ENCODE results near the gene AMPD3. TPM values are rescaled to one million over a fixed set of nuclear protein-coding genes. Genes with fewer than 3 reads are reported as not detected.

AMPD3 gene
- total RNA-seq, 1 experiment from 2014 or later = 0.19 TPM

DNA sequence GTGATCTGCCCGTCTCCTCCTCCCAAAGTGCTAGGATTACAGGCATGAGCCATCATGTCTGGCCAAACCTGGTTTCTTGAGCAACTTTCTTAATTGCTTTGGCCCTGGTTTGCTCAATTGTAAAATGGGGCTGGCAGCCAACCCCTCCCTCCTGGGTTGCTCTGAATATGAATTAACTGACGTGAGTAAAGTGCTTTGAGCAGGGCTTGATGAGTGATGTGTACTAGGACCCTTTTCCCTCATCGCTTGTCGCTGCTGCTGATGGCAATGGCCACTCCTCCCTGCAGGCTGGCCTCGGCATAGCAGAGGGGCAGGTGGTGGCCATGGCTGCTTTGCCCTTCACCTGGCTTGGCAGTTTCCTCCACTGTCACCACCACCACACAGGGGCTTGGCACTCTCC, 44.4 kb downstream of the AMPD3 start:
- no peak for TF ChIP-seq EZH2 (IDR thresholded peaks at IDR 0.05; ENCODE audit: borderline replicate concordance, low read depth, low read length, poor library complexity, severe bottlenecking)
- TF ChIP-seq, protein P1, sequence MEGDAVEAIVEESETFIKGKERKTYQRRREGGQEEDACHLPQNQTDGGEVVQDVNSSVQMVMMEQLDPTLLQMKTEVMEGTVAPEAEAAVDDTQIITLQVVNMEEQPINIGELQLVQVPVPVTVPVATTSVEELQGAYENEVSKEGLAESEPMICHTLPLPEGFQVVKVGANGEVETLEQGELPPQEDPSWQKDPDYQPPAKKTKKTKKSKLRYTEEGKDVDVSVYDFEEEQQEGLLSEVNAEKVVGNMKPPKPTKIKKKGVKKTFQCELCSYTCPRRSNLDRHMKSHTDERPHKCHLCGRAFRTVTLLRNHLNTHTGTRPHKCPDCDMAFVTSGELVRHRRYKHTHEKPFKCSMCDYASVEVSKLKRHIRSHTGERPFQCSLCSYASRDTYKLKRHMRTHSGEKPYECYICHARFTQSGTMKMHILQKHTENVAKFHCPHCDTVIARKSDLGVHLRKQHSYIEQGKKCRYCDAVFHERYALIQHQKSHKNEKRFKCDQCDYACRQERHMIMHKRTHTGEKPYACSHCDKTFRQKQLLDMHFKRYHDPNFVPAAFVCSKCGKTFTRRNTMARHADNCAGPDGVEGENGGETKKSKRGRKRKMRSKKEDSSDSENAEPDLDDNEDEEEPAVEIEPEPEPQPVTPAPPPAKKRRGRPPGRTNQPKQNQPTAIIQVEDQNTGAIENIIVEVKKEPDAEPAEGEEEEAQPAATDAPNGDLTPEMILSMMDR (conservative IDR thresholded peaks at IDR 0.05; ENCODE audit: low read depth, low read length) = no peak
- H3K27ac ChIP-seq (ENCODE audit: low read depth, low read length, poor library complexity, severe bottlenecking) = no peak overlapping the region
- H3K9me3 ChIP-seq (ENCODE audit: low read depth, low read length, poor library complexity, severe bottlenecking) = no peaks in the 10 kb centered on the region
- H3K4me1 ChIP-seq (ENCODE audit: insufficient read depth, low read length, poor library complexity, severe bottlenecking) = no peaks in the 10 kb centered on the region
- no TSS peak for BruUV-seq (replicated peaks)
- H3K36me3 ChIP-seq (ENCODE audit: insufficient read depth, low read length, poor library complexity, severe bottlenecking) = no peaks in the 10 kb centered on the region
- ChIA-PET CTCF (no interaction called here), POLR2A (ENCODE audit: low non-redundant PET) (no interaction called here)
- intact Hi-C loops (cut with micrococcal nuclease; ENCODE audit: unreplicated experiment) = no loop called here
- H3K27me3 ChIP-seq (replicated peaks; ENCODE audit: insufficient read depth, low read depth, low read length, poor library complexity) = no peaks in the 10 kb centered on the region
- DNase-seq (ENCODE audit: low spot score) = no peak
- H3K4me3 ChIP-seq (ENCODE audit: low read depth, low read length, poor library complexity, severe bottlenecking) = no peak overlapping the region

- Histone ChIP-seq H3K9me3 (ENCODE audit: low read depth, low read length, poor library complexity, severe bottlenecking) (no peaks in the 10 kb centered on the region), H3K4me3 (ENCODE audit: low read depth, low read length, poor library complexity, severe bottlenecking) (no peak overlapping the region), H3K36me3 (ENCODE audit: insufficient read depth, low read length, poor library complexity, severe bottlenecking) (no peaks in the 10 kb centered on the region), H3K27ac (ENCODE audit: low read depth, low read length, poor library complexity, severe bottlenecking) (no peak overlapping the region), H3K27me3 (replicated peaks; ENCODE audit: insufficient read depth, low read depth, low read length, poor library complexity) (no peaks in the 10 kb centered on the region), H3K4me1 (ENCODE audit: insufficient read depth, low read length, poor library complexity, severe bottlenecking) (no peaks in the 10 kb centered on the region)
- CTCF ChIA-PET = no interaction called here
- intact Hi-C loops (cut with micrococcal nuclease; ENCODE audit: unreplicated experiment) = no loop called here
- BruUV-seq (replicated peaks) = no TSS peak
- no peak for TF ChIP-seq EZH2 (IDR thresholded peaks at IDR 0.05; ENCODE audit: borderline replicate concordance, low read depth, low read length, poor library complexity, severe bottlenecking)
- TF ChIP-seq, protein P1 (conservative IDR thresholded peaks at IDR 0.05; ENCODE audit: low read depth, low read length) = no peak
- DNase-seq (ENCODE audit: low spot score) = no peak
- POLR2A ChIA-PET (ENCODE audit: low non-redundant PET) = no interaction called here
Measured at GRCh38 chr11:10499874-10500601, 45.0 kb downstream of the AMPD3 start.

- Histone ChIP-seq H3K9me3 (ENCODE audit: low read depth, low read length, poor library complexity, severe bottlenecking) (no peaks in the 10 kb centered on the region), H3K27ac (ENCODE audit: low read depth, low read length, poor library complexity, severe bottlenecking) (no peak overlapping the region), H3K27me3 (replicated peaks; ENCODE audit: insufficient read depth, low read depth, low read length, poor library complexity) (no peaks in the 10 kb centered on the region), H3K4me1 (ENCODE audit: insufficient read depth, low read length, poor library complexity, severe bottlenecking) (no peaks in the 10 kb centered on the region), H3K36me3 (ENCODE audit: insufficient read depth, low read length, poor library complexity, severe bottlenecking) (no peaks in the 10 kb centered on the region), H3K4me3 (ENCODE audit: low read depth, low read length, poor library complexity, severe bottlenecking) (no peak overlapping the region)
- CTCF ChIA-PET = no interaction called here
- DNase-seq (ENCODE audit: low spot score) = no peak
- intact Hi-C loops (cut with micrococcal nuclease; ENCODE audit: unreplicated experiment) = no loop called here
- POLR2A ChIA-PET (ENCODE audit: low non-redundant PET) = no interaction called here
- TF ChIP-seq, protein P1 (conservative IDR thresholded peaks at IDR 0.05; ENCODE audit: low read depth, low read length) = no peak
- TF ChIP-seq EZH2 (IDR thresholded peaks at IDR 0.05; ENCODE audit: borderline replicate concordance, low read depth, low read length, poor library complexity, severe bottlenecking) = no peak
- no TSS peak for BruUV-seq (replicated peaks)
Measured at GRCh38 chr11:10500757-10501684, 46.0 kb downstream of the AMPD3 start.
